Retinal pigment epithelial cell (primary cell): ENCODE data around the gene MCRIP1.

Experiments
- DNase-seq: peaks from one replicate; pipeline ENCODE4 v3.0.0-alpha.2; 2010; ENCODE audit warnings: low read depth
- H3K4me3 ChIP-seq: 2 replicates; pipeline ENCODE4 v1.5.1; 2011; ENCODE audit warnings: mild to moderate bottlenecking, low read length, control low read depth, moderate library complexity
- TF ChIP-seq, protein P1 (sequence below): conservative IDR thresholded peaks from 2 replicates; pipeline ENCODE4 v1.5.1; 2011; ENCODE audit warnings: low read depth, low read length, control low read depth, inconsistent platforms

The MCRIP1 gene

DNA sequence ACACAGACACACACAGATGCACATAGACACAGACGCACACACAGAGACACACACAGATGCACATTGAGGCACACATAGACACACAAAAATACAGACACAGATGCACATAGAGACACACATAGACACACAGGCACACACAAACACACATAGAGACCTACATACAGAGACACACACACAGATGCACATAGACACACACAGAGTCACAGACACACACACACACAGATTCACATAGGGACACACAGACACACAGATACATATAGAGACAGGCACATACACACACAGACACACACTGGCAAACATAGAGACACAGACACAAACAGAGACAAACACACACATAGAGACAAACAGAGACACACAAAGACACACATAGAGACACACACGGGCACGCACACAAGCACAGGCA is 39.0 kb downstream of the MCRIP1 start:
- TF ChIP-seq, protein P1, sequence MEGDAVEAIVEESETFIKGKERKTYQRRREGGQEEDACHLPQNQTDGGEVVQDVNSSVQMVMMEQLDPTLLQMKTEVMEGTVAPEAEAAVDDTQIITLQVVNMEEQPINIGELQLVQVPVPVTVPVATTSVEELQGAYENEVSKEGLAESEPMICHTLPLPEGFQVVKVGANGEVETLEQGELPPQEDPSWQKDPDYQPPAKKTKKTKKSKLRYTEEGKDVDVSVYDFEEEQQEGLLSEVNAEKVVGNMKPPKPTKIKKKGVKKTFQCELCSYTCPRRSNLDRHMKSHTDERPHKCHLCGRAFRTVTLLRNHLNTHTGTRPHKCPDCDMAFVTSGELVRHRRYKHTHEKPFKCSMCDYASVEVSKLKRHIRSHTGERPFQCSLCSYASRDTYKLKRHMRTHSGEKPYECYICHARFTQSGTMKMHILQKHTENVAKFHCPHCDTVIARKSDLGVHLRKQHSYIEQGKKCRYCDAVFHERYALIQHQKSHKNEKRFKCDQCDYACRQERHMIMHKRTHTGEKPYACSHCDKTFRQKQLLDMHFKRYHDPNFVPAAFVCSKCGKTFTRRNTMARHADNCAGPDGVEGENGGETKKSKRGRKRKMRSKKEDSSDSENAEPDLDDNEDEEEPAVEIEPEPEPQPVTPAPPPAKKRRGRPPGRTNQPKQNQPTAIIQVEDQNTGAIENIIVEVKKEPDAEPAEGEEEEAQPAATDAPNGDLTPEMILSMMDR = no peak
- DNase-seq = no peak
- H3K4me3 ChIP-seq = no peak overlapping the region

DNA sequence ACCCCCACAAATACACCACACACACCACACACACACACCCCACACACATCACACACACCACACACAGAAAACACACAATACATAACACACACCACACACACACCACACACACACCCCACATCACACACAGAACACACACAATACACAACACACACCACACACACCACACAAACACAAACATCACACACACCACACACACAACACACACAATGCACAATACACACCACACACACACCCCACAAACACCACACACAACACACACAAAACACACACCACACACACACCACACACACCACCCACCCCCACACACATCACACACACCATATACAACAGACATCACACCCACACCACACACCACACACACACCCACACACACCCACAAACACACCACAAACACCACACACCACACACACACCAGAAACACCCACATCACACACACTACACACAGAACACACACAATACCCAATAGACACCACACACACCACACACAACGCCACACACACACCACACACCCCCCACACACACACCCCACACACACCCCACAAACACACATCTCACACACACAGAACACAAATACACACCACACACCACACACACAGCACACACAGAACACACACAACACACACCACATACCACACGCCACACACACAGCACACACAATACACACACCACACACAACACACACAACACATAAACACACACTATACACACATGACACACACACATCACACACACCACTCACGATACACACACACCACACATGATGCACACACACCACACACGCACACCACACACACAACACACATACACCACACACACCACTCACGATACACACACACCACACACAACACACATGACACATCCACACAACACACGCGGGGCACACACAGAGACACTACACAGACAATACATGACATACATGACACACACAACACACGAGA is 40.1 kb downstream of the MCRIP1 start:
- TF ChIP-seq, protein P1 = no peak
- H3K4me3 ChIP-seq = no peak overlapping the region
- DNase-seq = no peak
